HTERT RPE-1 (cell line): Measurements from ENCODE around the gene PLP1.

Experiments used
- in situ Hi-C: fragments of 300-500 bp; cut with MboI; formaldehyde crosslinking; loops from 4 replicates; pipeline ENCODE4 v1.14.3; 2020; ENCODE audit warnings: low sequenced_read_pairs

The PLP1 gene

GRCh38 chrX:103823591-103823990, 47.0 kb downstream of the PLP1 start:
- in situ Hi-C loops, result no loop called here

- in situ Hi-C loops, result no loop called here
Observed at GRCh38 chrX:103825881-103826280, 49.2 kb downstream of the PLP1 start.

GRCh38 chrX:103828529-103828928, 51.9 kb downstream of the PLP1 start:
- in situ Hi-C loops, result no loop called here

GRCh38 chrX:103830848-103831247, 54.2 kb downstream of the PLP1 start:
- in situ Hi-C loops, result no loop called here

GRCh38 chrX:103831342-103831802, 54.7 kb downstream of the PLP1 start:
- in situ Hi-C loops, result no loop called here

- in situ Hi-C loops, result no loop called here
Observed at GRCh38 chrX:103831803-103832544, 55.3 kb downstream of the PLP1 start, which contains the start of gene RAB9B. TSS of gene RAB9B (minus strand) at chrX:103832257. CDS start at chrX:103825784, 6,473 bp downstream.

GRCh38 chrX:103839404-103839803, 62.8 kb downstream of the PLP1 start:
- in situ Hi-C loops, result no loop called here
